GM12891 (cell line): ENCODE measurements around the gene ZNF865.
"Not testable (repeated sequence)": the region's sequence is repeated elsewhere in the genome, so short reads cannot be mapped to it uniquely, and the experiment has no call there.

ENCODE experiments used
- DNase-seq: peaks from one replicate; pipeline ENCODE4 v3.0.0; 2011; ENCODE audit warnings: low spot score; ENCODE audit not compliant: insufficient read length
- FAIRE-seq: peaks from 2 replicates; lab custom pipeline; 2011; peaks lifted over from hg19 to GRCh38; lab: Jason Lieb, UNC
- PAX5 ChIP-seq: IDR thresholded peaks from 2 replicates; pipeline ENCODE4 v1.6.1; 2011; ENCODE audit warnings: low read length, moderate library complexity, mild to moderate bottlenecking; ENCODE audit not compliant: insufficient read depth, severe bottlenecking
- POLR2A ChIP-seq: IDR thresholded peaks from 2 replicates; pipeline ENCODE4 v1.6.1; 2011; ENCODE audit warnings: low read depth, low read length, control low read depth
- POLR2AphosphoS5 ChIP-seq: IDR thresholded peaks from 2 replicates; pipeline ENCODE4 v1.6.1; 2011; ENCODE audit warnings: low read depth, low read length, control low read depth
- POU2F2 ChIP-seq: IDR thresholded peaks from 2 replicates; pipeline ENCODE4 v1.6.1; 2011; ENCODE audit warnings: low read depth, mild to moderate bottlenecking, control low read depth, low read length, moderate library complexity
- SPI1 ChIP-seq: IDR thresholded peaks from 2 replicates; pipeline ENCODE4 v1.6.1; 2011; ENCODE audit warnings: low read depth, low read length, control low read depth
- TAF1 ChIP-seq: IDR thresholded peaks from 2 replicates; pipeline ENCODE4 v1.6.1; 2011; ENCODE audit warnings: low read depth, low read length, control low read depth

Gene ZNF865

DNA sequence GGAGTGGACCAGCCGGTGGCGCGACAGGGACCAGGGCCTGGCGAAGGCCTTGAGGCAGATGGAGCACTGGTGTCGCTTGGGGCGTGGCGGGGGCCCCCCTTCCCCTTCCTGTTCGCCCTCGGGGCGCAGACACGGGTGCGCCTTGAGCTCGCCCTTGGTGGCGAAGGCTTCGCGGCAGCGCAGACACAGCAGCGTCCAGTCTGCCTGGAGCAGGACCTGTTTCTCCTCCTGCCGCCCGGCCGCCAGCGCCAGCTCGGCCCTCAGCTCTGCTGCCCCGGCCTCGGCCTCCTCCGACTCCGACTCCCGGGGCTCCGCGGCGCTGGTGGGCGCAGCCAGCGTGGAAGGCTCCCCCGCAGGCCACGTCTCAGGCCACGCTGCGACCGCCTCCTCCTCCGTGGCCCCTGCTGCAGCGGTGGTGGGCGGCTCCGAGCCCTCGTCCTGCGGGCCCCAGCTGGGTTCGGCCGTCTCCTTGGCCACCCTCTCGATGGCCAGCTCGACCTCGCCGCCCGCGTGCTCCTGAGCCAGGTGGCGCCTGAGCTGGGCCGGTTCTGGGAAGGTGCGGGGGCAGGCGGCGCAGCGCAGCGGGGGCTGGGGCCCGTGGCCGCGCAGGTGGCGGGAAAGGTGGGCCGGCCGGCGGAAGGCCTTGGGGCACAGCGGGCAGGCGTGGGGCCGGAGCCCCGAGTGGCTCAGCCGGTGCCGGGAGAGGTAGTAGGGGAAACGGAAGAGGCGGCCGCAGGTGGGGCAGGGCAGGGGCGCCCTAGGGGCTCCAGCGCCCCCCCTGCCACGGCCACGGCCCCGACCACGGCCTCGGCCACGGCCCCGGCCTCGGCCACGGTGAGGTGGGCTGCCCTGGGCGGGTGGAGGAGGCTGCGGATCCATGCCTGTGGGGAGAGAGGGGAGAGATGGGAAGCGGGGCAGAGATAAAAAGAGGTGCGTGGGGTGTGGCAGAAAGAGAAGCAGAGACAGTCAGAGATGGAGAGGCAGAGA lies 26.4 kb upstream of the ZNF865 start:
- FAIRE-seq, result no peak
- no peak for DNase-seq
- TF ChIP-seq TAF1, result no peak
- no peak for TF ChIP-seq SPI1

- TF ChIP-seq POU2F2, result no peak
- no peak for FAIRE-seq
- no peak for DNase-seq
Observed at GRCh38 chr19:55579766-55580621, 25.5 kb upstream of the ZNF865 start.

DNA sequence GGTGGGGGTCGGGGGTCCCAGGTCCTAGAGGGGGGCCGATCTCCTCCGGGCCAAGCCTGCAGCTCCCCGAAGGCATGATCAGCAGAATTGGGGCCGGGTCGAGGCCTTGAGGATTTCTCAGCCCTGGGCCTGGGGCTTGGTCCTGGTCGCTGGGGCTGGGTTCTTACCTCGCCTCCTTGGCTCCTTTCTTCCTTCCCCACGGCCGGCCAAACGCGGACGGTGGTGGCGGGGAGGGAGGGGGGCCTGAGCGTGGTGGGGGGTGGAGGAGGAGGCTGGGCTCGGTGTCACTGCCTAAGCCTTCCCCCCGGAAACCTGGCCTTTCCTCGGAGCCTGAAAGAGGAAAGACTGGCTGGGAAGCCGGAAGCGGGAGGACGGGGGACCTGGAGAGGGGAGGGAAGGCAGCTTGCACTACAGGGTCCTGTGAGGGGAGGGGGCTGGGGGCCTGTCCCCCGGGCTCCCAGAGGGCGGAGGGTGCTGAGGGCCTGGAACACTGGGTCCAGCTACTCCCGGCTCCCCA lies 24.8 kb upstream of the ZNF865 start, which contains the start of gene ZNF579:
TSS of gene ZNF579 (minus strand) at position 221 of the 517 bp plus-strand sequence. CDS start 1,209 bp downstream, outside the sequence.
- DNase-seq (peak; percentile 88), FAIRE-seq (peak; percentile 85)
- no peak for TF ChIP-seq POLR2AphosphoS5
- TF ChIP-seq SPI1, result no peak
- TF ChIP-seq POLR2A, result 0 out of 2 replicates have a peak, but pooled peaks have one; percentile 42
- no peak for TF ChIP-seq TAF1
- peak; percentile 43; the same call in 1 of the 2 replicates for TF ChIP-seq POU2F2
- TF ChIP-seq PAX5, result no peak

DNA sequence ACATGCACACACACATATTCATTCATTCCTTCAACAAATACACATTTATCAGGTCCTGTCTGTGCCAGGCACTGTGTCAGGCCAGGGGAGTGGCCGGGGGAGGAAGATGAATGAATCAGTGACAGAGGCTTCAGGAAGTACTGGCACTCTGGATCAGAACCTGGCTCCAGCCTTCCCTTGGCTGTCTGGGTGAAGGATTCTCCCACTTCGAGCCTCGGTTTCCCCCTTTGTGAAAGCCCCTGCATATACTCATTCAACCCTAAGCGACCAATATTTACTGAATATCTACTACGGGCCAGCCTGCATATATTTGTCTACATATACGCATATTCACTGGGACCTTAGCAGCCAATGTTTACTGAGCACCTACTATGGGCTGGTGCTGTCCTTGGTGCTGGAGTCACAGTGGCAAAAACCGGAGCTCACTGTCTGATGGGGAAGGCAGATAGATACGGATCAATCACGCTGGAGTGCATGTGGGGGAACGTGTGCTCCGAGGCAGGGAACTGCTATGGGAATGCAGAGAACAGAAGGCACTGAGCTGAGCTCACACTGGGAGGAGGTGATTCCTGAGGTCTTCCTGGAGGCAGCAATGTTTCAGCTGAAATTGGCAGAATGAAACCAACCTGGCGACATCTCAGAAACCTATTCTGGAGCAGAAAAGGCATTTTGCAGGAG lies 24.2 kb upstream of the ZNF865 start:
- peak; percentile 72 for FAIRE-seq
- DNase-seq, result no peak
- no peak for TF ChIP-seq POLR2AphosphoS5
- TF ChIP-seq PAX5, result no peak
- no peak for TF ChIP-seq POU2F2
- no peak for TF ChIP-seq SPI1
- no peak for TF ChIP-seq POLR2A
- no peak for TF ChIP-seq TAF1

DNA sequence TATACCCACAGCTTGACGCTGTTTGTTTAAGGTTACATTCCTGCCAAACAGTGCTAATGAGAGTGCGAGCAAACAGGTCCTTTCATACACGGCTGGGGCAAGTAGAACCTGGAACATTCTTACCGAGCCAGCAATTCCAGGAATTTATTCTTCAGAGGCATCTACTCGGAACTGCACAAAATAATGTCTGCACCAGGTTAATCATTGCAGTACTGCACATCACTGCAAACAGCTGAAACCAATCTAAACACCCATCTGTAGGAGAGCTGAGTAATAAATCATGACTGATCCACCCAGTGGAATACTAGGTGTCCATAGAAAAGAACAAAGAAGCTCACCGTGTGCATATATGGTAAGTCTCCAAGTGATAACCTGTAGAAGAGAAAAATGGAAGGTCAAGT lies 23.6 kb upstream of the ZNF865 start:
- FAIRE-seq (no peak), DNase-seq (no peak)
- TF ChIP-seq POLR2A, result no peak

DNA sequence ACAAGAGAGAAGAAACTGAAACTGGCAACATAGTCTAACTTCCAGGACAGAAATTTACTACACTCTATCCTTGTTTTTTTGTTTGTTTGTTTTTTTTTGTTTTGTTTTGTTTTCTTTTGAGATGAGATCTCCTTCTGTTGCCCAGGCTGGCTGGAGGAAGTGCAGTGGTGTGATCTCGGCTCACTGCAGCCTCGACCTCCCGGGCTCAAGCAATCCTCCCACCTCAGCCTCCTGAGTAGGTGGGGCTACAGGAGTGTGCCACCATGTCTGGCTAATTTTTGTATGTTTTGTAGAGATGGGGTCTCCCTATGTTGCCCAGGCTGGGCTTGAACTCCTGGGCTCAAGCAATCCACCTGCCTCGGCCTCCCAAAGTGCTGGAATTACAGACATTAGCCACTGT lies 23.2 kb upstream of the ZNF865 start:
- FAIRE-seq, DNase-seq: not testable (repeated sequence)

- FAIRE-seq, DNase-seq: not testable (repeated sequence)
Observed at GRCh38 chr19:55583897-55584296, 21.6 kb upstream of the ZNF865 start.

- FAIRE-seq (no peak), DNase-seq (no peak)
- TF ChIP-seq POU2F2 (no peak), SPI1 (no peak), POLR2AphosphoS5 (no peak), TAF1 (no peak), POLR2A (no peak), PAX5 (no peak)
Observed at GRCh38 chr19:55584871-55585270, 20.6 kb upstream of the ZNF865 start.

DNA sequence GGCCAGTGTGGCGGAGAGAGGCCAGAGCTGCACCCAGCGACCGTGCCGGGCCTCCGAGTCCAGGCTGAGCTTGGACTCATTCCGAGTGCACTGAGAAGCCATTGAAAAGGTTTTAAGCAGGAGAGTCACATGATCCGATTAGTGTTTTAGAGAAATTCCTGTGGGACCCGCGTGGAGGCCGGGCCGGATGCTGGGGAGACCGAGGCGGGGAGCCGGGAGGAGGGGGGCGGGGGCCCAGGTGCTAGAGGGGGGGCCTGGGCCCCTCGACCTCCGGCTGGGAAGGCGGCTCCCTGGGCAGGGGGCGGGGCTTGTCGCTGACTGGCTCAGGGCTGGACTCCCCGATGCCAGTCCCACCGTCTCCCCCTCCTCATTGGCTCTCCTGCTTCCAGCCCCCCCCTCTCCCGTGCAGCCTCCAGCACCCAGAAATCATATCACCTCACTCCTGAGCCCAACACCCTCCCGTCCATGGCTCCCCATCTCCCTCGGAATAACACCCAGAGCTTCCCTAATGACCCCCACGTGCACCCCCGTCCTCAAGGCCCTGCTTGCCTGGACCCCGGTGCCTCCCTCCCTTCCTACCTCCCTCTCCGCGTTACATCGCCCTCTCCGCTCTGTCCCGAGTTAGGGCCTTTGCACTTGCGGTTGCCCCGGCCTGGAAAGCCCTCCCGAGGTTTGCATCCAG lies 19.6 kb upstream of the ZNF865 start:
- FAIRE-seq (no peak), DNase-seq (no peak)
- TF ChIP-seq SPI1, result no peak
- no peak for TF ChIP-seq POLR2A
- no peak for TF ChIP-seq PAX5
- TF ChIP-seq POU2F2, result no peak
- no peak for TF ChIP-seq TAF1
- TF ChIP-seq POLR2AphosphoS5, result no peak
